Body of pancreas (tissue), 4 donors: ENCODE data around the gene GSK3B.

ENCODE experiments used
- POLR2A ChIP-seq, 3 donors: fragments of 450-650 bp; IDR thresholded peaks; one replicate each; pipeline ENCODE4 v1.6.1; 2016; ENCODE audit warnings: antibody characterized with exemption in 3 of 3, mild to moderate bottlenecking in 2 of 3
- TF ChIP-seq, protein P1 (sequence below), 7 experiments: fragments of 450-650 bp in 4 of 7; fragments of 200-600 bp in 3 of 7; sonication (generic) in 3 of 7; IDR thresholded peaks; one replicate each; pipeline ENCODE4 v1.5.1; 2016 to 2019; ENCODE audit warnings: antibody characterized with exemption in 7 of 7

DNA sequence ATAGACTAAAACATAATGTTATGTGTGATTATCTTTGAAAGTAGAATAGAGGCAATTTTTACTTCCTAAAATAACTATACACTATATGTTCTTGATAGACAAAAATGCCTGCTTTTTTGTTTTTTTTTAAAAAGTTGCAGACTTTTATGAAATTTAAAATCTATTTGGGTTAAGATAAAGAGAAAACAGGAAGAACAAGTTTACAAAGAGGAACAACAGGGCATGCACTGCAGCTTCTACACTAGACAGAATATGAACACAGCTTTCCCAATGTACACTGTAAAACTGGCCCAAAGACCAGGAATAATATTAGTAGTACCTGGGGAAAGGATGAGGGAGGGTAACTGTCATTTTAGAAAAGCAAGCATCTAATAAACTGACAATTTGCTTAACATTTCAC, 258.7 kb downstream of the GSK3B start:
- TF ChIP-seq, protein P1, sequence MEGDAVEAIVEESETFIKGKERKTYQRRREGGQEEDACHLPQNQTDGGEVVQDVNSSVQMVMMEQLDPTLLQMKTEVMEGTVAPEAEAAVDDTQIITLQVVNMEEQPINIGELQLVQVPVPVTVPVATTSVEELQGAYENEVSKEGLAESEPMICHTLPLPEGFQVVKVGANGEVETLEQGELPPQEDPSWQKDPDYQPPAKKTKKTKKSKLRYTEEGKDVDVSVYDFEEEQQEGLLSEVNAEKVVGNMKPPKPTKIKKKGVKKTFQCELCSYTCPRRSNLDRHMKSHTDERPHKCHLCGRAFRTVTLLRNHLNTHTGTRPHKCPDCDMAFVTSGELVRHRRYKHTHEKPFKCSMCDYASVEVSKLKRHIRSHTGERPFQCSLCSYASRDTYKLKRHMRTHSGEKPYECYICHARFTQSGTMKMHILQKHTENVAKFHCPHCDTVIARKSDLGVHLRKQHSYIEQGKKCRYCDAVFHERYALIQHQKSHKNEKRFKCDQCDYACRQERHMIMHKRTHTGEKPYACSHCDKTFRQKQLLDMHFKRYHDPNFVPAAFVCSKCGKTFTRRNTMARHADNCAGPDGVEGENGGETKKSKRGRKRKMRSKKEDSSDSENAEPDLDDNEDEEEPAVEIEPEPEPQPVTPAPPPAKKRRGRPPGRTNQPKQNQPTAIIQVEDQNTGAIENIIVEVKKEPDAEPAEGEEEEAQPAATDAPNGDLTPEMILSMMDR (IDR thresholded peaks at IDR 0.05) = no peak
- no peak for TF ChIP-seq POLR2A (IDR thresholded peaks at IDR 0.05)
